HG03442 (cell line): ENCODE data around the gene KITLG.
A peak's percentile ranks its signal among the peaks of the same experiment; 100 is the strongest.
"Not testable (repeated sequence)": the region's sequence is repeated elsewhere in the genome, so short reads cannot be mapped to it uniquely, and the experiment has no call there.

Experiments
- ATAC-seq: cut with Tn5 transposase; IDR thresholded peaks from one replicate; pipeline ENCODE4 v1.9.1; 2021; ENCODE audit warnings: mild to moderate bottlenecking, moderate library complexity; ENCODE audit not compliant: unreplicated experiment

The KITLG gene

GRCh38 chr12:88580051-88580871, at the start of gene KITLG:
TSS of gene KITLG (minus strand) at chr12:88580471. CDS start at chr12:88580278, 193 bp downstream.
- peak; percentile 82 for ATAC-seq

DNA sequence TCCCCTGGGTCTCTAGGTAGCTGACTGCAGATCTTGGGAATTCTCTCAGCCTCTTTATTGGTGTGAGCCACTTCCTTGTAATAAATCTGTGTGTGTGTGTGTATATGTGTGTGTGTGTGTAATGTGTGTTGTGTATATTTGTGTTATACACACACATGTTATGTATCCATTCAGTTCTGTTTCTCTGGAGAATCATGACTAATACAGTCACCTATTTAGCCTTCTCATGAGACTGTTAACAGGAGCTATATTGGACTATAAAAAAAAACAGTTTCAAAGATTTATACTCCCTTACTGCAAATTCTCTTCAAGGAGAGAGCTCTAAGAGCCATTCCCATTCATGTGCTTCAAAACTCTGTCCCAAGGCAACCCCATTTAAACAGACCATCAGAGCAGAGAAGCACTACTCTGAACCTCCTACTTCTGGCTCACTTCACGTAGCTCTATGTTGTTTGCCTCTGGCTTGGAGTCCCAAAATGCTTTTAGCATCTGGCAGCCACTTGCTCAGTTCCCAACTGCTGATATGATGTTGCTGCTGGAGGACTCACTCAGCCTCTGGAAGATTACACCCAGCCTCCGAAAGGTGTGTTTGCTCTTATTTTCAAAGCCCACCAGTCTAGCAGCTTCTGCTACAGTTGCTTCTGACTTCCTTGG, 48.7 kb upstream of the KITLG start:
- no peak for ATAC-seq

- not testable (repeated sequence) for ATAC-seq
These were observed 47.8 kb upstream of the KITLG start for GRCh38 chr12:88628035-88628434.

- ATAC-seq = no peak
These were observed 47.2 kb upstream of the KITLG start for GRCh38 chr12:88627501-88627900.

GRCh38 chr12:88625356-88625755, 45.1 kb upstream of the KITLG start:
- ATAC-seq = no peak

GRCh38 chr12:88624911-88625310, 44.6 kb upstream of the KITLG start:
- ATAC-seq = no peak

- ATAC-seq = no peak
These were observed 43.7 kb upstream of the KITLG start for GRCh38 chr12:88623777-88624548.

DNA sequence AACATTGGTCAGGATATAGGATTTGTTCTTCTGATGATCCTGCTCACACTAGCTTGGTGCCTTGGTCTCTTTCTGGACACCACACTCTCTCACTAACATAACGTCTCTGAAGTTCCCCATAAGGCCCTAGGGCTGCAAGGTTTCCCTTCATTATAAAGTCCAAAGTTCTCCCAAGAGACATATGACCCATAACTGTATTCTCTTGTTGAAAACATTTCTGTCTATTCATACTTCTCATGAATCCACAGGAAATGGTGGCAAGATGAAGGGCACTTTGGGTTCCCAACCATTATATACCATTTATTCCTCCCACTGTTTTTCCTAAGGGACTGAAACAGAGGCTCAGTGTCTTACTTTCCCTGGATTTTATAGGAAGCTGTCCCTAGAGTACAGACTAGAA, 37.1 kb upstream of the KITLG start:
- ATAC-seq = no peak

DNA sequence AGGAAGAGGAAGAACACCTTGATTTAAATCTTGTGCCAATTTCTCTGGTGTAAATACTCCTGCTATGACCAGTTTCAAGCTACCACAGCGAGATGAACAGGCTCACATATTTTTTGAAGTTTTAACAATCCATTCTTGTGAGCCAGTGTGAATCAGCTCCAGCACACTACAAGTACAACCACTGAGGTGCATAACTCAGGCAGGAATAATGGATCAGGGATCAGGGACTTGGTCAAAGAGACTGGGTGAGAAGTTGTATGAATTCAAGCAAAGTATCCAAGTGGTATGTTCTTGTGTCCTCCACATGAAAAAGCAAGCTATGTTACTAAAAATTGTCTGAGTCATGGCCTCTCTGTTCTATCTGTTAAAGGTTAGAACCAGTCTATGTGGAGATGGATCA, 35.2 kb upstream of the KITLG start:
- ATAC-seq = no peak

- ATAC-seq = no peak
These were observed 24.4 kb upstream of the KITLG start for GRCh38 chr12:88604646-88605045.

- no peak for ATAC-seq
These were observed 20.0 kb upstream of the KITLG start for GRCh38 chr12:88600272-88600671.

- no peak for ATAC-seq
These were observed 17.1 kb upstream of the KITLG start for GRCh38 chr12:88597365-88597764.

DNA sequence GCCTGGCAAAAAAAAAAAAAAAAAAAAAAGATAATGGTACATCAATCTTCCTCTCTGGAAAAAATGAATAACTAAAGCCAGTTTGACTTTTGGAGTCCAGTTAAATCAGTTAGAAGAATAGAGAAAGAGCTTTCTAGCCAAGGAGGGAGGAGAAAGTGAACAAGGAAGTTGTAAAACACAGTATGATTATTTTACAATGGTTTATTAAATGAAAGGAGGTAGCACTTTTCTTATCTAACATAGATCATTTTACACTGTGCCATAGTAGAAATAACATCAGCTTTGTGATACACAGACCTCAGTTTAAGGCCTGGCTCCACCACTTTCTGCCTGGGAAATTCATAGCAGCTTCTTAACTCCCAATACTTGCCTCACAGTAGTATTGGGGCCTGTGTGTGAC, 15.4 kb upstream of the KITLG start:
- no peak for ATAC-seq

DNA sequence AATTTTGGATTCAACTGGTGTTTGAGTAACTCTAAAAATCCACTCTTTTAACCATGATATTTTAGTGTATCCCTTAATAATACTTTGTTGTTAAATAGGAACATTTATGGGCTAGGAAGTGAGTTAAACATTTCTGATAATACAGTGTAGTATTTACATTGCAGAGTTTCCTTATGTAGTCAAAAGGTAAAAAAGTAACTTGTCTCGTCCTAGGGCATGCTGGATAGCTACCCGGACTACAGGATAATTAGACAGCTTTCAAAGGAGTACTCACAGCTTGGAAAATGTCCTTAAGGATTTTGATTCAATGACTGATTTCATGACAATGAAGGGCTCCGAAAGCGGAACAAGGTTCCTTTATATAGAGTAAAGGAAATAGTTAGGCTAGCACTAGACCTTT, 14.5 kb upstream of the KITLG start:
- ATAC-seq = no peak

DNA sequence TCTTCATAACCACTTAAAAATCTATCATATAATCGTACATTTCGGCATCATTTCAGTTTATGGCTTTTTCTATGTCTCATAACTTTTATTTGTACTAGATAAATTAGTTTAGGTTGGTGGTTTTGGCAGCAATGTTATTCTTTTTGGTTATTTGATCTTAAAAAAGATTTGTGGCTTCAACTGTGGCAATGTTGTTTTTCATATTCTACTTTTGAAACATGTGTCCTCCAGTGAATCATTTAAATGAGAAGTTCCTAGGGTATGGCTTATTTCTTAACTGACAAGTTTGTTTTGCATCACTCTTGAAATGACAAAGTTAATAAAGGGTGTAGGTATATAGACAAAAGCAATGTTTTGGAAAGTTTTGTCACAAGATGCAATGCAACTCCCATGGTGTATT, 11.1 kb upstream of the KITLG start:
- ATAC-seq = no peak

GRCh38 chr12:88590851-88591250, 10.6 kb upstream of the KITLG start:
- no peak for ATAC-seq

DNA sequence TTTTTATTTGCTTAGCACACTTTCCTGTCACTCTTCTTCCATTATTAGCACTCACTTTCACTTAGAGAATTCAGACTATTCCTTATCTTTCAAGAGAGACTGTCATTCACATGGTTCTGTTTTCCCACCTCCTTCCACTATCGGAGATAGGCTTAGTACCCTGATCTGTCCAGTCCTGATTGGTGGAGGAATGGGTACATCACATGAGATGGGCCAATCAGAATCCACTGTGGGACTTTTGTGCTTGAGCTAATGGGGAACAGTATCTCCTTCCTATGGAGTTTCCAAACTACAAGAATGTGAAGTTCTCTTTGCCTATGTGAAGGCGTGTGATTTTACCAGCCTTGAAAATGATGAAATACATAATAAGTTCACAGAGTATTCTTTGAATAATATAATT, 4.8 kb upstream of the KITLG start:
- no peak for ATAC-seq

GRCh38 chr12:88579601-88580050, 645 bp downstream of the KITLG start:
- no peak for ATAC-seq

GRCh38 chr12:88579161-88579517, 1.1 kb downstream of the KITLG start:
- no peak for ATAC-seq

DNA sequence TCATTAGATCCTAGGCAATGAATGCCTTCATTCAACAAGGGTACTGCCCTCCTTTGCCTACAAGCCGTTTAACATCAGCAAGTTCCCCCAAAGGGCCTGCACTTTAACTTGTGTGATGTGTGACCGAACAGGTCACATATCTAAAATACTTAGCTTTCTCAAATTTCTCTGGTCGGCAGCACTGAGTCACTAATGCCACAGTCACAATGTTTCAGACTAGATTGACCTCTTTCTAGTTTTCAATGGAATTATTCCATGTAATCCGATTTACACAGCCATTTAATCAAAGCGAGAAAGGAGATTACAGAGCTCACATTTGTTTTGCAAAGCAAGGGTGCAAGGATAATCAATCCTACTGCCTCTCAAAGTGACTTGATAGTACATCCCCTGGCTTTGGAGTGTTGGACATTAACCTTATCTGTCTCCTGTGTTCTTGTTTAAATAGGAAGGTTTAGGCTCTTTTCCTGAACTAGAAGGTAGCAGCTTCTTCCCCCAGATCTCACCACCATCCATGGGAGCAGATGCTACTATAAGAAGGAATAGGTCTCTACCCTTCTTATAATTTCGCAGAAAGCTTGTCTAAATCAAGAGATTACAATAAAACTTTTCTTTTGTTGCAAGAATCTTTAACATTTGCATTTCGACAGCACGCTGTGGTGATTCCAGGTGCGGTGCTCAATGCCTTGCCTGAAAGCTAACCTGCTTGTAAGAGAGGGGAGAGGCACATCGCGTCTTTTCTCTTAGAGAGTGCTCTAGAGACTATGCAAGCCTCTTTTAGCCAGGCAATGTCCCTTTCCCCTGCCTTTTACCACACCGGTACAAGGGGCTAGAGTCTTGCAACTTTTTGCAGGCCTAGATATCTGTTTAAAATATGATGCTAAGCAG, 1.8 kb downstream of the KITLG start:
- no peak for ATAC-seq

- ATAC-seq = no peak
These were observed 2.7 kb downstream of the KITLG start for GRCh38 chr12:88577537-88577936.
